ENCODE measurements around the gene RASA2.
"Not testable (repeated sequence)": the region's sequence is repeated elsewhere in the genome, so short reads cannot be mapped to it uniquely, and the experiment has no call there.

RASA2 gene

DNA sequence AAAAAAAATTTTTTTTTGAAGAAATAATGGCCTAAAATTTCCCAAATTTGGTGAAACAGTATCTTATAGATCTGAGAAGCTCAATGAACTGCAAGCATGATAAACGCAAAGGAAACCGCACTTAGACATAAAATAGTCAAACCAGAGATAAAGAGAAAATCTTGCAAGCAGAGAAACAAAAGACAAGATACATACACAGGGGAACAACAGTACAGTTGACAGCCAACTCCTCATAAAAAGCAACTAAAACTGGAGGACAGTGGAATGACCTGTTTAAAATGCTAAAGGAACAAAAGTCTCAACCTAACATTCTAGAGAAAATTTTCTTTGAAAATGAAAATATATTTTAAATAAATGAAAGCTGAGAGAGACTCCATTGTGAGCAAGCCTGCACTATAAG lies 107.5 kb downstream of the RASA2 start:
- no peak for DNase-seq

DNA sequence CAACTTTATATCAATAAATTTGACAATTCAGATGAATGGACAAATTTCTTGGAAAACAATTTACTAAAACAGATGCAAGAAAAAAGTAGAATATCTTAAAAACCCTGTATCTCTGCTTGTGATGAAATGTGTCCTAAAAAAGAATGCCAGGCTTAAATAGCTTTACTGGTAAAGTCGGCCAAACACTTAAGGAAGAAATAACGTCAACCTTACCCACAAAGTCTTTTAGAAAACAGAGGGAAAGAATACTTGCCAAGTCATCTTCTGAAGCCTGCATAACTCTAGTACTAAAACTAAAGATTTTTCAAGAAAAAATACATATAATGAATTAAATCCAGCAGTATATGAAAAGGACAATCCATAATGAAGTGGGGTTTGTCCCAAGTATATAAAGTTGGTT lies 111.1 kb downstream of the RASA2 start:
- DNase-seq = no peak

- no peak for DNase-seq
These were observed 113.5 kb downstream of the RASA2 start for GRCh38 chr3:141600331-141600730.

DNA sequence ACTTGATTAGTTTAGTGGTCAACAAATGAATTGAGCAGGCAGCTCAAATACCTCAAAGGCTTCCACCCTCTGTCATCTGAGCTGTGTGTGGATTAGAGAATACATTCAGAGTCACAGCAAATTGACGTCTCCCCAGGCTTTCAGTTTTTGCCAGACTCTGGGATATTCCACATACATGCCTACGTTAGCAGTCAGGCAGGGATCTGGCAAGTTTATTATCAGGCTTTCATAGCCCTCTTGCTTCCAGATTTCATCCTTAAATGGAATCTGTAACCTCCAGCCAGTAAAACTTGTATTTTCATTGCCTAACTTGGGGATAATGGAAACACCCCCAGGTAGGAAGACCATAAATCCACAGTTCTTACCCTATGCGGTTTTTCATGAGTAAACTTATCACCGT lies 115.9 kb downstream of the RASA2 start:
- DNase-seq = no peak

DNA sequence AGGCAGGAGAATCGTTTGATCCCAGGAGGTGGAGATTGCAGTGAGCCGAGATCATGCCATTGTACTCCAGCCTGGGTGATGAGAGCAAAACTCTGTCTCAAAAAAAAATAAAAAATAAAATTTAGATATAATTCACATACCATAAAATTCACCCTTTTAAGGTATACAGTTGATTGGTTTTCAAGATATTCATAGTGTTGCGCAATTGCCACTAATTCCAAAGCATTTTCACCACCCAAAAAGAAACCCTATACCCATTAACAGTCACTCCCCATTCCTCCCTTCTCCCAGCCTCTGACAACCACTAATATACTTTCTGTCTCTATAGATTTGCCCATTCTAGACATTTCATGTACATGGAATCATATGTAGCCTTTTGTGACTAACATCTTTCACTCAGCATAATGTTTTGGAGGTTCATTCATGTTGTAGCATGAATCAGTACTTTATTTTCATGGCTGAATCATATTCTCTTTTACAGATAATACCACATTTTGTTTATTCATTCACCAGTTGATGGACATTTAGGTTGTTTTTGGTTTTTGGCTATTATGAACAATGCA lies 116.7 kb downstream of the RASA2 start:
- DNase-seq = no peak

- no peak for DNase-seq
These were observed 119.1 kb downstream of the RASA2 start for GRCh38 chr3:141605883-141606282.

GRCh38 chr3:141608438-141608837 lies 121.6 kb downstream of the RASA2 start:
- no peak for DNase-seq

- peak; percentile 5 for DNase-seq
These were observed 124.1 kb downstream of the RASA2 start for GRCh38 chr3:141610939-141611338.

- DNase-seq = no peak
These were observed 131.5 kb downstream of the RASA2 start for GRCh38 chr3:141618103-141618910.

DNA sequence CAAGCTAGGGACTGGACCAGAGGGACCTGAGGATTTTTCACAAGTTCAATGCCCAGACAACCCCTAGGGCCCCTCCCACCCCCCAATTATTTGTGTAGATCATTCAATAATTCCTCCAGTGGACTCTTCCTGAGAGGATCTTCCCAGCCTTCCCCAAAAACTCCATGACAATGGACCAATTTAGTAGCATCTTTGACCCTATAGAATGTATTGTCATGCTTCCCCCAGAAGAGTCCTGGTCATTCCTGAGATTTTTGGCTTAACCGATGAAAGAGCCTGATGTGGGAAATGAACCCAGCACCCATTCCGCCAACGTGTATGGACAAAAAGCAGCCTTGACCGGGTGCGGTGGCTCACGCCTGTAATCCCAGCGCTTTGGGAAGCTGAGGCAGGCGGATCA lies 132.1 kb downstream of the RASA2 start:
- no peak for DNase-seq

DNA sequence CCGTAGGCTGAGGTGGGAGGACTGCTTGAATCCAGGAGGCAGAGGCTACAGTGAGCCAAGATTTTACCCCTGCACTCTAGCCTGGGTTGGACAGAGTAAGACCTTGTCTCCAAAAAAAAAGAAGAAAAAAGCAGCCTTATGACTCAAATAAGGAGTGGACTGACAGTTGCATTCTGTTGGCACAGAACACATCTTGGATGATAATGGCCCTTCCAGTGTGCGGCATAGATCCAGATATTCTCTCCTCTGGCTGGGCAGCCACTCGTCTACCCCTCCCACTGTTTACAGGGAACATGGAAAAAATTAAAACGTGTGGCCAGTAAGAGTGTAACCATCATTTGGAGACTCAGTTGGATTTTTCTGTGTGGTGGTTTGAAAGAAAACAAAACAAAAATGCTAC lies 132.6 kb downstream of the RASA2 start:
- no peak for DNase-seq

DNA sequence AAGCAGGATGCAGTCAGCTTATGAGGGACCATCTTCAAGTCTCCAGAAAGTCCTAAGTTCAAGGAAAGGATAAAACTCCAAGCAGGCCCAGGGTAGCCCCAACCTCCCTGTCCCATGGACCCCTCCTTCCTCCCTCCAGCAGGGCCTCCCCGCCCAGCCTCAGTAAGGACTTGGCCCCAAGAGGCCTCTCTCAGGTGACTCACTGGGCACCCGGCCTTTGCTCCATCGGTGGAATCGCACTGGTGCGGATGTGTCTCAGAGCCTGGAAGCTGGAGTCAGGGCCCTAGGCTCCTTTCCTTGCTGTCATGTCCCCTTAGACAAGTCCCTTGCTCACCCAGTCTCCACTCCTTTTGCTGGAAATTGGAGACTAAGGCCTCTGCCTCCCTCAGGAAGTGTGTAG lies 136.9 kb downstream of the RASA2 start:
- DNase-seq = no peak

DNA sequence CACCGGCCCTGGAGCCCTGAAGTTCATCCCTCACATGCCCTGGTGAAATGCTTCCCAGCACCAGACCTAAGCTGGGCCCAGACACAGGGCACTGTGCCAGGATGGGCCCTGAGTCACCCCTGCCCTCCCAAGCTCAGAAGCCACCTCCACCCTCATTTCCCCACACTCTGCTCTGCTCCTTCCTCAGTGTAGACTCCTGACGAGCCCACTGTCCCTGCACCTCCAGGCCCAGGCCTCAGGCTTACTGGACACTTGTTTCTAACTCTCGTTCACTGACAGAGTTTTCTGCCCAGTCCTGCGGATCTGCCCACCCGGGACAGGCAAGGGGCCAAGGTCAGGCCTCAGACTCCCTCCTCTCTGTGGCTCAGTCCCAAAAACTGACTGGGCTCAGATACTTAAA lies 138.7 kb downstream of the RASA2 start:
- DNase-seq = no peak

DNA sequence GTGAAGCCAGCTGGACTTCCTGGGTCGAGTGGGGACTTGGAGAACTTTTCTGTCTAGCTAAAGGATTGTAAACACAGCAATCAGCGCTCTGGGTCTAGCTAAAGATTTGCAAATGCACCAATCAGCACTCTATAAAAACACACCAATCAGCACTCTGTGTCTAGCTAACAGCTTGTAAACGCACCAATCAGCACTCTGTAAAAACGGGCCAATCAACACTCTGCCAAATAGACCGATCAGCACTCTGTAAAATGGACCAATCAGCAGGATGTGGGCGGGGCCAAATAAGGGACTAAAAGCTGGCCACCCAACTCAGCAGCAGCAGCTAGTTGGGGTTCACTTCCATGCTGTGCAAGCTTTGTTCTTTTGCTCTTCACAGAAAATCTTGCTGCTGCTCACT lies 141.5 kb downstream of the RASA2 start:
- not testable (repeated sequence) for DNase-seq

- not testable (repeated sequence) for DNase-seq
These were observed 142.1 kb downstream of the RASA2 start for GRCh38 chr3:141628868-141629441.

GRCh38 chr3:141629976-141630375 lies 143.1 kb downstream of the RASA2 start:
- no peak for DNase-seq

DNA sequence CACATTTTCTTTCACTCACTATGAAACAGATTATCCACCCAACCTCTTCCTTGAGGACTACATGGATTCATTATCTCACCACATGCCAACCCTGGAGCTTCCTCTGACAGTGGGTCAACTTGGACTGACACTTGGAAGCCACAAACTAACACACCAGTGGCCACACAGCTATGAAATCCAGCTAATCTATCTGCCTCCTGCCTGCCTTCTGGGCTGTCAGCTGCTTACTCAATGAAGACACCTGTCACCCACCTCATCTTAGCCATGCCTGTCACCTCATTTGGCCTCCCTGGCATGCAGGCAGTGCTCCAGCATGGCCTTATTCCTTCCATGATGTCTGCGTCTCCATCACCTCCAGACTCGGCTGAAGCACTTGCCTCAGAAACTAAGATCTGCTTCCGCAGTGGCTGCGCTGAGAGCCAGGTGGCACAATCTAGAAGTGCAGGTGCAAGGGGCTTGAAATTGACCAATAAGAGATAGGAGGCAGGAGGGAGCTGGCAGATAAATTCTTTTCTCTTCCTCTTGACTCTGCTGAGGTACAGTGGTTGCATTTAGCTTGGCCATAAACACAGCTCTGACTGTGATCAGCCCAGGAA lies 146.1 kb downstream of the RASA2 start:
- DNase-seq = peak; percentile 38

DNA sequence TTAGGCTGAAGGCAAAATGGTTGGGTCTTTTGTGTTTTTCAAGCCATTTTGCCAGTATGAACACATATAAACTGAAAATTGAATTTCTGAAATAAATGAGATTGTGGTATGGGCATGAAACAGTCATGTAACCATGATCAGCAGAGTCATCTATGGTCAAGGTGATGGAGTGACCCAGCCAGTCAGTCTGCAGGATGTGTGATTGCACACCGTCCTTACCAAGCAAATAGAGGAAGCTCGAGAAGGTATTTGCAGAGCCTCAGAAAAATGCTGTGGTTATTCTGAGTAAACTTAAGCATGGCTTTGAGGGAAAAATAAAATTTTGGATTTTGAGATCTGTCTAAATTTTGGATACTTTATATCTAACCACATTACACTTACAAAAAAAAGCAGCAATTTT lies 155.4 kb downstream of the RASA2 start:
- DNase-seq = no peak

- DNase-seq = no peak
These were observed 156.6 kb downstream of the RASA2 start for GRCh38 chr3:141643391-141643790.

DNA sequence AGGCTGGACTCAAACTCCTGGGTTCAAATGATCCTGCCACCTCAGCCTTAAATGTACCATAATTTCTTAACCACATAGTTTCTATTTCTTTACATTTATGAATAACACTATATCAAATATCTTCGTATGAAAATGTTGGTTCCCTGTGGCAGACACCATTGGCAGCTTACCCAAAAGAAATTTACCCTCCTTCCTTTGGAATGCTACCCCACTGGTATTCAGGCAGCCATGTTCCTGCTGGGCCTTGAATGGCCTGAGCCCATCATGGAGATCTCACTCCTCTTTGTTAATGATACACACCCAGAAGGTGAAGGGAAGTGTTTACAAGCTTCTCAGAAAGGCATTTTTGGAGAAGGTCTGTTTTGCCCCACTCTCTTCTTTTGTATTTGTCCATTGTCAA lies 157.0 kb downstream of the RASA2 start:
- DNase-seq = no peak

- peak; percentile 38 for DNase-seq
These were observed 158.1 kb downstream of the RASA2 start for GRCh38 chr3:141644931-141645330.

DNA sequence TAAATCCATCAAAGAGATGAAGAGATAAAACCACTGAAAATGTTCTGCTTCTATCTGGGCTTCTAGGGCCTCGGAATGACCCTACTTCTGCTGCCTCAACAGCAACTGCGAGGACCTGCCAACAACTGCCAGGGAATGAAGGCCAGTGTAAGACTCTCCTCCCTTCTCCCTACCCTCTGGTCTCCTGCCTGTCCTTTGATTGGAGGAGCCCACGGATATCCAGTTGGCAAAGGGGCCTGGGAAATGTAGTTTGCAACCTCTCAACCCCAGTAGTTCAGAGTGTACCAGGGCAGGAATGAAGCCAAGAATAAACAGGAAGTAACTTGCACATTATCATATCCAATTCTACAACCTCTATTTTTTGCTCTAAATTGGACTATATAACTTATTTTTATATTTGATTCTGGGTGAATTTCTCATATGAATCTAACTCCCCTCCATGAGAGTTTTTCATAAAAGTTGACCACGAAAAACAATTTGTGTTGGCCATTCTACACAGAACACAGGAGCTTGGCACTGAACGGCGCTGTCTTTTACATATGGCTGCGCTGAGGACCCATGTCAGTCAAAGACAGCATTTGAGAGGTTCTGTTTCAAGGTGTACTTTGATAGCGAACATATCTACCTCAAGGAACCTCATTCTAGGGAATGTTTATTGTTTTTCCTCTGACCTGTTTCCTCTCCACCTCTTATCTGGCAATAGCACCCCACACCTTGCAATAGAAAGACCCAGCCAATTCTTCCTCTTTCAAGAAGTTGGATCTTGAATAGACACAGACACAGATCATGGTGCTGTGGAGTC lies 160.1 kb downstream of the RASA2 start:
- peak; percentile 31 for DNase-seq

GRCh38 chr3:141647562-141647915 lies 160.7 kb downstream of the RASA2 start:
- DNase-seq = no peak
